HEK293T (cell line): ENCODE data around the gene TIMM29.
"Not testable (repeated sequence)": the region's sequence is repeated elsewhere in the genome, so short reads cannot be mapped to it uniquely, and the experiment has no call there.

Experiments
- ARNT ChIP-seq: fragments of 450-650 bp; IDR thresholded peaks from 2 replicates; pipeline ENCODE4 v1.6.1; 2017; ENCODE audit warnings: mild to moderate bottlenecking
- BHLHE40 ChIP-seq: fragments of 450-650 bp; IDR thresholded peaks from 2 replicates; pipeline ENCODE4 v1.6.1; 2016; ENCODE audit warnings: mild to moderate bottlenecking, moderate library complexity, borderline replicate concordance
- CTBP1 ChIP-seq: fragments of 450-650 bp; IDR thresholded peaks from 2 replicates; pipeline ENCODE4 v1.6.1; 2016; ENCODE audit warnings: borderline replicate concordance
- FOXK2 ChIP-seq: fragments of 450-650 bp; IDR thresholded peaks from 2 replicates; pipeline ENCODE4 v1.6.1; 2016; ENCODE audit warnings: mild to moderate bottlenecking
- FOXM1 ChIP-seq: fragments of 450-650 bp; IDR thresholded peaks from 2 replicates; pipeline ENCODE4 v1.6.1; 2017; ENCODE audit warnings: mild to moderate bottlenecking, borderline replicate concordance
- HDGF ChIP-seq: fragments of 450-650 bp; IDR thresholded peaks from 2 replicates; pipeline ENCODE4 v1.6.1; 2017; ENCODE audit warnings: antibody characterized with exemption, borderline replicate concordance
- PKNOX1 ChIP-seq: fragments of 450-650 bp; IDR thresholded peaks from 2 replicates; pipeline ENCODE4 v1.6.1; 2016
- SUZ12 ChIP-seq: fragments of 450-650 bp; IDR thresholded peaks from 2 replicates; pipeline ENCODE4 v1.6.1; 2016; ENCODE audit warnings: mild to moderate bottlenecking
- ZNF384 ChIP-seq: fragments of 450-650 bp; IDR thresholded peaks from 2 replicates; pipeline ENCODE4 v1.6.1; 2016

GRCh38 chr19:10941649-10942048 lies 13.0 kb downstream of the TIMM29 start:
- TF ChIP-seq CTBP1, HDGF, SUZ12, FOXM1, FOXK2, BHLHE40, PKNOX1, ARNT: not testable (repeated sequence)
- peak; percentile 73; the same call in 1 of the 2 replicates for TF ChIP-seq ZNF384
